Stimulated activated CD4-positive, alpha-beta T cell treated with anti-CD3 and anti-CD28 coated beads, Interleukin-1b, Interleukin-23, amount 100 ng/mL, for 1 hour (primary cell): ENCODE measurements around the gene IGSF9.

ENCODE experiments used
- DNase-seq, 2 donors: peaks; one replicate each; pipeline ENCODE4 v3.0.0-alpha.2; 2020; ENCODE audit warnings: low read depth in 2 of 2

Gene IGSF9

GRCh38 chr1:159974350-159974965 is 29.0 kb upstream of the IGSF9 start:
- no peak for DNase-seq

GRCh38 chr1:159973350-159973940 is 28.0 kb upstream of the IGSF9 start:
- no peak for DNase-seq

- DNase-seq = no peak
Measured at GRCh38 chr1:159972443-159973205, 27.2 kb upstream of the IGSF9 start.

- DNase-seq = no peak
Measured at GRCh38 chr1:159970932-159971342, 25.5 kb upstream of the IGSF9 start.

GRCh38 chr1:159968901-159969300 is 23.5 kb upstream of the IGSF9 start:
- DNase-seq = no peak

- DNase-seq = no peak
Measured at GRCh38 chr1:159965263-159965662, 19.9 kb upstream of the IGSF9 start.

GRCh38 chr1:159964144-159964543 is 18.7 kb upstream of the IGSF9 start:
- DNase-seq = no peak

- DNase-seq = no peak
Measured at GRCh38 chr1:159962176-159962575, 16.8 kb upstream of the IGSF9 start.

- DNase-seq = no peak
Measured at GRCh38 chr1:159961636-159962035, 16.2 kb upstream of the IGSF9 start.

GRCh38 chr1:159960721-159961381 is 15.4 kb upstream of the IGSF9 start:
- no peak for DNase-seq

- DNase-seq = no peak
Measured at GRCh38 chr1:159959451-159959850, 14.0 kb upstream of the IGSF9 start.

GRCh38 chr1:159958719-159959380 is 13.4 kb upstream of the IGSF9 start:
- DNase-seq = no peak

- no peak for DNase-seq
Measured at GRCh38 chr1:159957824-159958268, 12.4 kb upstream of the IGSF9 start.

- DNase-seq = no peak
Measured at GRCh38 chr1:159955456-159955855, 10.0 kb upstream of the IGSF9 start.

GRCh38 chr1:159953536-159954515 is 8.4 kb upstream of the IGSF9 start, which contains the start of gene SLAMF9:
TSS of gene SLAMF9 (minus strand) at chr1:159954237. CDS start at chr1:159954137, 100 bp downstream.
- DNase-seq = no peak

- no peak for DNase-seq
Measured at GRCh38 chr1:159952932-159953331, 7.5 kb upstream of the IGSF9 start.

- no peak for DNase-seq
Measured at GRCh38 chr1:159951551-159951950, 6.1 kb upstream of the IGSF9 start.

GRCh38 chr1:159951016-159951415 is 5.6 kb upstream of the IGSF9 start:
- no peak for DNase-seq

GRCh38 chr1:159949981-159950381 is 4.6 kb upstream of the IGSF9 start:
- no peak for DNase-seq

GRCh38 chr1:159949123-159949522 is 3.7 kb upstream of the IGSF9 start:
- no peak for DNase-seq

GRCh38 chr1:159947942-159948341 is 2.5 kb upstream of the IGSF9 start:
- DNase-seq = no peak
